OCI-LY7 (cell line): ENCODE results near the gene KTN1. TPM values are rescaled to one million over a fixed set of nuclear protein-coding genes. Genes with fewer than 3 reads are reported as not detected.

Experiments used
- BruUV-seq: library from RNA; stranded (reverse); fragments of 400-500 nt; replicated peaks from 2 replicates; lab custom pipeline; 2021; lab: Mats Ljungman, UMichigan
- CTCF ChIA-PET: fragments of 300-600 bp; sonication (Branson Sonifier 250); formaldehyde crosslinking; loops from one replicate; lab custom pipeline; 2022; ENCODE audit warnings: antibody characterized with exemption; ENCODE audit not compliant: unreplicated experiment; lab: Charles Lee
- POLR2A ChIA-PET: fragments of 300-600 bp; sonication (Branson Sonifier 250); formaldehyde crosslinking; loops from one replicate; lab custom pipeline; 2022; ENCODE audit warnings: antibody characterized with exemption; lab: Charles Lee
- DNase-seq: peaks from one replicate; pipeline ENCODE4 v3.0.0-alpha.2; 2015; ENCODE audit warnings: low spot score
- H2AFZ ChIP-seq: fragments of 200-600 bp; sonication (generic), shearing (Covaris generic); 2 replicates; pipeline ENCODE4 v1.6.1; 2014; ENCODE audit warnings: mild to moderate bottlenecking, antibody characterized with exemption, low read length, moderate library complexity
- H3K27ac ChIP-seq: fragments of 200-600 bp; sonication (generic); 2 replicates; pipeline ENCODE4 v1.5.1; 2014; ENCODE audit warnings: mixed run types, low read depth, mild to moderate bottlenecking, moderate library complexity, low read length, inconsistent platforms; ENCODE audit not compliant: poor library complexity, severe bottlenecking
- H3K36me3 ChIP-seq: fragments of 200-600 bp; sonication (generic); 2 replicates; pipeline ENCODE4 v1.6.1; 2014; ENCODE audit warnings: mild to moderate bottlenecking, antibody characterized with exemption, low read length, moderate library complexity, mixed read lengths; ENCODE audit not compliant: insufficient read depth
- H3K4me1 ChIP-seq: fragments of 200-600 bp; sonication (generic); 2 replicates; pipeline ENCODE4 v1.5.1; 2014; ENCODE audit warnings: mild to moderate bottlenecking, low read length; ENCODE audit not compliant: insufficient read depth, poor library complexity, severe bottlenecking
- H3K4me2 ChIP-seq: fragments of 200-600 bp; sonication (generic); 2 replicates; pipeline ENCODE4 v1.6.1; 2014; ENCODE audit warnings: mild to moderate bottlenecking, low read length
- H3K4me3 ChIP-seq: fragments of 200-600 bp; sonication (generic); 2 replicates; pipeline ENCODE4 v1.5.1; 2014; ENCODE audit warnings: mild to moderate bottlenecking, low read depth, low read length; ENCODE audit not compliant: poor library complexity, severe bottlenecking
- H3K79me2 ChIP-seq: fragments of 200-600 bp; sonication (generic); 2 replicates; pipeline ENCODE4 v1.6.1; 2016; ENCODE audit warnings: low read depth, mild to moderate bottlenecking, low read length, moderate library complexity, mixed read lengths; ENCODE audit not compliant: insufficient read depth
- H3K9me2 ChIP-seq: fragments of 200-600 bp; sonication (generic); 2 replicates; pipeline ENCODE4 v1.6.1; 2016; ENCODE audit warnings: mild to moderate bottlenecking, low read length, mixed read lengths; ENCODE audit not compliant: insufficient read depth
- H3K9me3 ChIP-seq: fragments of 200-600 bp; sonication (generic); 2 replicates; pipeline ENCODE4 v1.6.1; 2014; ENCODE audit warnings: mild to moderate bottlenecking, mixed run types, low read length, mixed read lengths
- H4K20me1 ChIP-seq: fragments of 200-600 bp; sonication (generic); 2 replicates; pipeline ENCODE4 v1.6.1; 2014; ENCODE audit warnings: mild to moderate bottlenecking, antibody characterized with exemption, low read length, moderate library complexity, mixed read lengths; ENCODE audit not compliant: insufficient read depth
- CTCF ChIP-seq: fragments of 200-600 bp; sonication (generic); conservative IDR thresholded peaks from 2 replicates; pipeline ENCODE4 v1.5.1; 2014; ENCODE audit warnings: mild to moderate bottlenecking, antibody characterized with exemption, low read length, moderate library complexity, mixed read lengths
- EZH2phosphoT487 ChIP-seq: fragments of 200-600 bp; sonication (generic); IDR thresholded peaks from 2 replicates; pipeline ENCODE4 v1.6.1; 2018; ENCODE audit warnings: low read depth, borderline replicate concordance, mild to moderate bottlenecking, mixed run types, antibody characterized with exemption, low read length, moderate library complexity, mixed read lengths
- intact Hi-C: fragments of 100-400 bp; cut with micrococcal nuclease; formaldehyde crosslinking; loops from one replicate; pipeline ENCODE4 v1.10.0; 2022; ENCODE audit not compliant: unreplicated experiment
- total RNA-seq, 2 experiments: library from RNA; depleted of rRNA in 1 of 2; stranded (reverse); fragments of >200 nt in 1 of 2; shearing (Covaris generic) in 1 of 2; gene quantifications; 2 replicates each; pipeline ENCODE4 v1.2.3, GENCODE V29; 2014 to 2022

The KTN1 gene
- total RNA-seq, 2 experiments from 2014 or later = 60.6 to 124 TPM

- H3K4me1 ChIP-seq = no peaks in the 10 kb centered on the region
- TF ChIP-seq EZH2phosphoT487 = no peak
- no peak for TF ChIP-seq CTCF
- no peaks in the 10 kb centered on the region for H3K9me2 ChIP-seq
- ChIA-PET POLR2A (no interaction called here), CTCF (no interaction called here)
- H3K4me2 ChIP-seq = no peak overlapping the region
- H3K9me3 ChIP-seq = no peaks in the 10 kb centered on the region
- no peak overlapping the region for H3K4me3 ChIP-seq
- DNase-seq = no peak
- no peak overlapping the region for H2AFZ ChIP-seq
- no TSS peak for BruUV-seq
- no peak overlapping the region for H3K27ac ChIP-seq
- no peaks in the 10 kb centered on the region for H3K79me2 ChIP-seq
- intact Hi-C loops = no loop called here
- peaks cover 88% of the 10 kb centered on the region for H3K36me3 ChIP-seq
- H4K20me1 ChIP-seq = no peaks in the 10 kb centered on the region
Measured at GRCh38 chr14:55628426-55628825, 48.4 kb downstream of the KTN1 start.

- CTCF ChIA-PET = no interaction called here
Measured at GRCh38 chr14:55638665-55639064, 58.7 kb downstream of the KTN1 start.

More at GRCh38 chr14:55638665-55639064, 58.7 kb downstream of the KTN1 start:
- Histone ChIP-seq H3K9me2 (no peaks in the 10 kb centered on the region), H3K4me2 (no peak overlapping the region), H3K9me3 (no peaks in the 10 kb centered on the region), H2AFZ (no peak overlapping the region), H3K79me2 (no peaks in the 10 kb centered on the region), H3K4me3 (no peak overlapping the region), H4K20me1 (no peaks in the 10 kb centered on the region), H3K27ac (no peak overlapping the region), H3K4me1 (no peaks in the 10 kb centered on the region), H3K36me3 (peaks cover 91% of the 10 kb centered on the region)
- intact Hi-C loops = loop anchor here (5.0 kb wide), 1 partner anchor 56 kb away; the partner anchor contains the start of gene KTN1
- TF ChIP-seq CTCF = no peak
- TF ChIP-seq EZH2phosphoT487 = no peak
- DNase-seq = no peak
- BruUV-seq = no TSS peak
- POLR2A ChIA-PET = interaction anchor here (0.6 to 1.5 kb wide), 5 partner anchors 10 to 947 kb away, joined by 3 to 12 read pairs (median 3); no protein-coding TSS in a partner anchor
